IMR-90 (cell line): ENCODE measurements around the gene MYH13. TPM values are rescaled to one million over a fixed set of nuclear protein-coding genes. Genes with fewer than 3 reads are reported as not detected.
A peak's percentile ranks its signal among the peaks of the same experiment; 100 is the strongest.

Experiments used
- ATAC-seq: fragments of 200-7000 bp; cut with Tn5 transposase; 2 replicates; pipeline ENCODE4 v1.9.1; 2020; ENCODE audit warnings: low read depth, mild to moderate bottlenecking, moderate library complexity
- BruUV-seq: library from RNA; stranded (reverse); fragments of 400-500 nt; replicated peaks from 2 replicates; lab custom pipeline; 2021; lab: Mats Ljungman, UMichigan
- CTCF ChIA-PET: fragments of 300-600 bp; formaldehyde crosslinking; extraction: SDS; loops from one replicate; lab custom pipeline; 2021; ENCODE audit warnings: antibody characterized with exemption; lab: Yijun Ruan, JAX
- POLR2A ChIA-PET: fragments of 300-600 bp; sonication (Branson Sonifier 250); formaldehyde crosslinking; loops from one replicate; lab custom pipeline; 2022; ENCODE audit warnings: antibody characterized with exemption; ENCODE audit not compliant: unreplicated experiment; lab: Charles Lee
- DNase-seq: peaks from one replicate; pipeline ENCODE4 v3.0.0; 2013
- H2AFZ ChIP-seq: replicated peaks from 2 replicates; pipeline ENCODE3; 2013; ENCODE audit warnings: low read length, mild to moderate bottlenecking; ENCODE audit not compliant: poor library complexity
- H2AK5ac ChIP-seq: 2 replicates; pipeline ENCODE4 v1.6.1; 2013; ENCODE audit warnings: low read depth, low read length, inconsistent platforms
- H2AK9ac ChIP-seq: replicated peaks from 2 replicates; pipeline ENCODE3; 2013; ENCODE audit warnings: mild to moderate bottlenecking, low read depth, low read length, moderate library complexity; ENCODE audit not compliant: poor library complexity
- H2BK120ac ChIP-seq: 2 replicates; pipeline ENCODE4 v1.6.1; 2013; ENCODE audit warnings: low read depth, low read length, inconsistent platforms
- H2BK15ac ChIP-seq: 3 replicates; pipeline ENCODE4 v1.6.1; 2013; ENCODE audit warnings: low read depth, low read length, inconsistent platforms
- H2BK20ac ChIP-seq: 2 replicates; pipeline ENCODE4 v1.6.1; 2013; ENCODE audit warnings: low read depth, mild to moderate bottlenecking, inconsistent platforms, low read length, moderate library complexity
- H2BK5ac ChIP-seq: 2 replicates; pipeline ENCODE4 v1.6.1; 2013; ENCODE audit warnings: mild to moderate bottlenecking, low read depth, low read length, inconsistent platforms; ENCODE audit not compliant: poor library complexity, severe bottlenecking
- H3K14ac ChIP-seq: replicated peaks from 2 replicates; pipeline ENCODE4 v1.6.1; 2013; ENCODE audit warnings: low read depth, low read length, inconsistent platforms
- H3K18ac ChIP-seq: 2 replicates; pipeline ENCODE4 v1.6.1; 2013; ENCODE audit warnings: low read depth, low read length, control low read depth
- H3K23ac ChIP-seq: 2 replicates; pipeline ENCODE4 v1.6.1; 2013; ENCODE audit warnings: low read depth, low read length, inconsistent platforms
- H3K27ac ChIP-seq: 2 replicates; pipeline ENCODE4 v1.5.1; 2013; ENCODE audit warnings: mild to moderate bottlenecking, control low read depth, low read length; ENCODE audit not compliant: insufficient read depth
- H3K27me3 ChIP-seq: 2 replicates; pipeline ENCODE4 v1.6.1; 2013; ENCODE audit warnings: low read length; ENCODE audit not compliant: control insufficient read depth, insufficient read depth
- H3K36me3 ChIP-seq: 2 replicates; pipeline ENCODE4 v1.6.1; 2013; ENCODE audit warnings: low read length, mixed read lengths; ENCODE audit not compliant: control insufficient read depth, insufficient read depth
- H3K4ac ChIP-seq: 2 replicates; pipeline ENCODE4 v1.6.1; 2013; ENCODE audit warnings: low read depth, low read length, inconsistent platforms
- H3K4me1 ChIP-seq: 2 replicates; pipeline ENCODE4 v1.6.1; 2013; ENCODE audit warnings: low read length, mixed read lengths; ENCODE audit not compliant: control insufficient read depth, insufficient read depth
- H3K4me2 ChIP-seq: 2 replicates; pipeline ENCODE4 v1.6.1; 2013; ENCODE audit warnings: low read depth, mild to moderate bottlenecking, control low read depth, low read length, moderate library complexity
- H3K4me3 ChIP-seq: 2 replicates; pipeline ENCODE4 v1.5.1; 2013; ENCODE audit warnings: low read depth, mild to moderate bottlenecking, control low read depth, low read length, moderate library complexity; ENCODE audit not compliant: insufficient read depth
- H3K56ac ChIP-seq: 2 replicates; pipeline ENCODE4 v1.6.1; 2013; ENCODE audit warnings: low read length, inconsistent platforms; ENCODE audit not compliant: insufficient read depth; ENCODE audit errors: extremely low read depth
- H3K79me1 ChIP-seq, 2 experiments: 2 replicates each; pipeline ENCODE4 v1.6.1; 2013; ENCODE audit warnings: low read length in 2 of 2, inconsistent platforms in 1 of 2, low read depth in 1 of 2
- H3K9ac ChIP-seq: 2 replicates; pipeline ENCODE4 v1.6.1; 2013; ENCODE audit warnings: low read depth, low read length, control low read depth
- H3K9me1 ChIP-seq: 2 replicates; pipeline ENCODE4 v1.6.1; 2013; ENCODE audit warnings: low read length, inconsistent platforms; ENCODE audit not compliant: insufficient read depth
- H3K9me3 ChIP-seq: 2 replicates; pipeline ENCODE4 v1.6.1; 2013; ENCODE audit warnings: low read length; ENCODE audit not compliant: control insufficient read depth, insufficient read depth
- H4K20me1 ChIP-seq: 2 replicates; pipeline ENCODE4 v1.6.1; 2013; ENCODE audit warnings: low read length, inconsistent platforms; ENCODE audit not compliant: insufficient read depth
- H4K5ac ChIP-seq: 2 replicates; pipeline ENCODE4 v1.6.1; 2013; ENCODE audit warnings: mild to moderate bottlenecking, low read depth, low read length, control low read depth
- H4K8ac ChIP-seq, 2 experiments: 2 replicates each; pipeline ENCODE4 v1.6.1; 2013; ENCODE audit warnings: low read depth in 2 of 2, low read length in 2 of 2, control low read depth in 1 of 2, inconsistent platforms in 1 of 2
- H4K91ac ChIP-seq: 2 replicates; pipeline ENCODE4 v1.6.1; 2013; ENCODE audit warnings: low read depth, low read length, inconsistent platforms; ENCODE audit not compliant: insufficient read depth
- CEBPB ChIP-seq: IDR thresholded peaks from 2 replicates; pipeline ENCODE4 v1.6.1; 2012; ENCODE audit warnings: low read depth, low read length, improper control_type of control experiment
- CHD1 ChIP-seq: IDR thresholded peaks from 2 replicates; pipeline ENCODE4 v1.6.1; 2012; ENCODE audit warnings: low read depth, low read length, improper control_type of control experiment
- RFX5 ChIP-seq: IDR thresholded peaks from 2 replicates; pipeline ENCODE4 v1.8.0; 2012; ENCODE audit warnings: low read depth, mild to moderate bottlenecking, low read length, moderate library complexity
- WGBS, 2 experiments: methylation state at CpG; one replicate each; pipeline versions ENCODE4 v1.1.5 to v1.1.7; 2013; ENCODE audit warnings: missing lambda C conversion rate in 2 of 2; ENCODE audit not compliant: insufficient read length in 1 of 2; ENCODE audit errors: extremely low coverage in 2 of 2; 5-methylcytosine and 5-hydroxymethylcytosine counted together
- dilution Hi-C: fragments of 300-500 bp; cut with HindIII; formaldehyde crosslinking; loops from one replicate; pipeline ENCODE4 v1.14.3; 2018; ENCODE audit warnings: low sequenced_read_pairs; ENCODE audit not compliant: unreplicated experiment
- in situ Hi-C: fragments of 300-500 bp; cut with MboI; formaldehyde crosslinking; loops from 3 replicates; pipeline ENCODE4 v1.14.3; 2019; ENCODE audit warnings: low sequenced_read_pairs, inconsistent platforms, mixed read lengths
- intact Hi-C: fragments of 100-400 bp; cut with micrococcal nuclease; formaldehyde crosslinking; loops from 2 replicates; pipeline ENCODE4 v1.10.0; 2022
- polyA plus RNA-seq, 3 experiments: library from polyadenylated mRNA; depleted of rRNA; stranded (reverse); fragments of >200 nt; gene quantifications; 2 replicates each; pipeline ENCODE4 v1.2.3, GENCODE V29; 2012; ENCODE audit warnings: low replicate concordance in 1 of 3
- total RNA-seq: library from RNA; depleted of rRNA; stranded (reverse); fragments of >200 nt; gene quantifications from 2 replicates; pipeline ENCODE4 v1.2.3, GENCODE V29; 2012

MYH13 gene
- total and polyA plus RNA-seq, 2 of the 4 experiments (the other 2 are of a cell fraction) = not detected

DNA sequence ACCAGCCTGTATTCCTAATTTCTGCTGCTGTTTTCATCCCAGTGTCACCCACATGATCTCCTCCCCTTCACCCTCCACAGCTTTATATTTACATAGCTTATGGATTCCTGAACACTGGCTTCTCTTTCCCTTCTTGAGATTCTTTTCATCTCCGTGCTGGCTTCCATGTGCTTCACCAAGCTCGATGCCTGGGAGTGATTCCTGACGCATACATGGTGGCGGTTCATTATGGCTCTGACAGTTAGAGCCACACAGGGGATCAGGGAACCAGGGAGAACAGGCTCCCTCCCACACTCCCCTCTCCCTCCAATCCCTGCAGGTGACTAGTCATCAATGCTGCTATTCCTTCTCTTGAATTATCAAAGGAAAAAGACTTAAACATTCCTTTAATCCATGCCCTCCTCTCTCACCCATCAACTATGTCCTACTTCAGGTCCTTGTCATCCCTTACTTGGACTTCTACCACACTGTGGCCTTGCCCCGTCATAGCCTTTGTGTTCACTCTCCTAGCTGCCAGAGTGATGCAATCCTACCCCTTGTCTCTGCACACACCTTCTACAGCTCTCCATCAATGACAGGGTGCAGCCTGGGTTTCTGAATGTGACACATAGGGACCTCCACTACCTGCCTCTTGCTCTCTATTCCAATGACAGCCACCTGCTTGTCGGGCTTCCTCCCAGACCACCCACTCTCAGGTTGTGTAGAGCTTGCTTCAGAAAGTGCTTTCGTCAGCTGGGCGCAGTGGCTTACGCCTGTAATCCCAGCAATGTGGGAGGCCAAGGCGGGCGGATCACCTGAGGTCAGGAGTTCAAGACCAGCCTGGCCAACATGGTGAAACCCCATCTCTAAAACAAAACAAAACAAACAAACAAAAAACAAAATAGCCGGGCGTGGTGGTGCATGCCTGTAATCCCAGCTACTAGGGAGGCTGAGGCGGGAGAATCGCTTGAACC is 43.6 kb downstream of the MYH13 start:
- dilution Hi-C loops = no loop called here
- Histone ChIP-seq H3K4me2 (no peak overlapping the region), H3K23ac (no peak overlapping the region), H3K4me3 (no peak overlapping the region), H2AFZ (peak overlapping the region; percentile 23), H3K9ac (no peak overlapping the region), H4K91ac (no peak overlapping the region), H3K9me1 (no peaks in the 10 kb centered on the region), H3K27ac (no peak overlapping the region), H3K14ac (no peak overlapping the region), H2BK20ac (no peak overlapping the region), H4K8ac (no peak overlapping the region), H3K9me3 (no peaks in the 10 kb centered on the region), H2BK15ac (no peak overlapping the region), H2BK120ac (no peak overlapping the region), H3K4me1 (no peaks in the 10 kb centered on the region), H3K79me1 (no peaks in the 10 kb centered on the region), H3K4ac (no peak overlapping the region), H2AK9ac (no peak overlapping the region), H2BK5ac (no peak overlapping the region), H3K36me3 (no peaks in the 10 kb centered on the region), H3K56ac (no peak overlapping the region), H3K27me3 (no peaks in the 10 kb centered on the region; the same call in 1 of the 2 replicates), H4K5ac (no peak overlapping the region), H2AK5ac (no peak overlapping the region), H3K18ac (no peak overlapping the region), H4K20me1 (no peaks in the 10 kb centered on the region)
- ChIA-PET CTCF (interaction anchor here (1.7 to 2.2 kb wide), 3 partner anchors 8 to 289 kb away, joined by 3 to 10 read pairs (median 4); no protein-coding TSS in a partner anchor), POLR2A (no interaction called here)
- 40% methylated on average over 2 of the region's 15 CpGs; no CpG with 5 or more reads in 1 of the 2 experiments for WGBS, 2 experiments
- ATAC-seq (no peak), DNase-seq (no peak)
- TF ChIP-seq CHD1 = no peak
- TF ChIP-seq RFX5 = no peak
- TF ChIP-seq CEBPB = peak; percentile 14; the same call in 1 of the 2 replicates
- BruUV-seq = no TSS peak
- in situ Hi-C loops = no loop called here
- intact Hi-C loops = no loop called here
